T-cell (primary cell): ENCODE measurements around the gene HLA-B. TPM values are rescaled to one million over a fixed set of nuclear protein-coding genes. Genes with fewer than 3 reads are reported as not detected.
"Not testable (repeated sequence)": the region's sequence is repeated elsewhere in the genome, so short reads cannot be mapped to it uniquely, and the experiment has no call there.

Source experiments
- ATAC-seq, 4 experiments: fragments of 200-7000 bp in 3 of 4; fragments of 150-1000 bp in 1 of 4; cut with Tn5 transposase; replicated peaks in 1 of 4; 1 replicate in 3 of 4; 2 replicates in 1 of 4; pipeline ENCODE4 v1.10.0; 2021; ENCODE audit warnings: moderate library complexity in 3 of 4, mild to moderate bottlenecking in 2 of 4, moderate number of reproducible peaks in 1 of 4
- CTCF ChIA-PET, 2 donors: fragments of 300-600 bp; sonication (Branson Sonifier 250); formaldehyde crosslinking; loops; one replicate each; lab custom pipeline; 2022; ENCODE audit warnings: antibody characterized with exemption in 2 of 2; lab: Charles Lee
- POLR2A ChIA-PET, 2 donors: fragments of 300-600 bp; sonication (Branson Sonifier 250); formaldehyde crosslinking; loops; one replicate each; lab custom pipeline; 2022; ENCODE audit warnings: antibody characterized with exemption in 2 of 2; lab: Charles Lee
- DNase-seq, 35 experiments: peaks; one replicate each; pipeline versions ENCODE4 v3.0.0 to v3.0.0-alpha.2; 2013 to 2023
- H3K27ac ChIP-seq: one replicate; pipeline ENCODE4 v1.5.1; 2013; ENCODE audit warnings: low read length
- H3K27me3 ChIP-seq, 2 experiments: replicated peaks in 1 of 2; 1 replicate in 1 of 2; 2 replicates in 1 of 2; pipeline versions ENCODE4 v1.6.1 to v1.7.0; 2013; ENCODE audit warnings: low read length in 1 of 2, mixed read lengths in 1 of 2; ENCODE audit not compliant: control insufficient read depth in 2 of 2, insufficient read depth in 2 of 2; ENCODE audit errors: extremely low read depth in 1 of 2
- H3K36me3 ChIP-seq, 2 donors: 1 replicate in 1 of 2; 2 replicates in 1 of 2; pipeline versions ENCODE4 v1.6.1 to v1.7.0; 2013; ENCODE audit warnings: low read length in 1 of 2; ENCODE audit not compliant: control insufficient read depth in 2 of 2, insufficient read depth in 1 of 2; ENCODE audit errors: extremely low read depth in 1 of 2
- H3K4me1 ChIP-seq, 2 experiments: 1 replicate in 1 of 2; 2 replicates in 1 of 2; pipeline versions ENCODE4 v1.6.1 to v1.7.0; 2013; ENCODE audit warnings: low read length in 2 of 2, mixed read lengths in 1 of 2; ENCODE audit not compliant: insufficient read depth in 2 of 2, control insufficient read depth in 1 of 2; ENCODE audit errors: extremely low read depth in 1 of 2
- H3K4me3 ChIP-seq, 2 donors: 1 replicate in 1 of 2; 2 replicates in 1 of 2; pipeline versions ENCODE4 v1.5.1 to v1.7.0; 2013; ENCODE audit warnings: mild to moderate bottlenecking in 2 of 2, low read length in 1 of 2, moderate library complexity in 1 of 2; ENCODE audit not compliant: control insufficient read depth in 1 of 2; ENCODE audit errors: extremely low read depth in 1 of 2
- H3K9me3 ChIP-seq: 2 replicates; pipeline ENCODE4 v1.7.0; 2013
- H3K27ac Mint-ChIP-seq, 2 donors: one replicate each; pipeline ENCODE4 v1.8.0; 2020 to 2021; ENCODE audit warnings: mild to moderate bottlenecking in 2 of 2, mixed read lengths in 2 of 2
- H3K27me3 Mint-ChIP-seq, 2 donors: one replicate each; pipeline ENCODE4 v1.8.0; 2021 to 2022; ENCODE audit warnings: mixed read lengths in 2 of 2
- H3K36me3 Mint-ChIP-seq: one replicate; pipeline ENCODE4 v1.8.0; 2021; ENCODE audit warnings: mixed read lengths
- H3K4me1 Mint-ChIP-seq, 3 donors: one replicate each; pipeline ENCODE4 v1.8.0; 2020 to 2022; ENCODE audit warnings: mixed read lengths in 3 of 3, mild to moderate bottlenecking in 1 of 3
- H3K4me3 Mint-ChIP-seq, 3 donors: one replicate each; pipeline ENCODE4 v1.8.0; 2020 to 2022; ENCODE audit warnings: mild to moderate bottlenecking in 3 of 3, mixed read lengths in 3 of 3, moderate library complexity in 3 of 3
- H3K9me3 Mint-ChIP-seq, 3 donors: one replicate each; pipeline ENCODE4 v1.8.0; 2020 to 2022; ENCODE audit warnings: mixed read lengths in 3 of 3
- WGBS: methylation state at CpG from one replicate; pipeline ENCODE4 v1.1.5; 2013; ENCODE audit warnings: missing lambda C conversion rate; ENCODE audit not compliant: insufficient coverage; 5-methylcytosine and 5-hydroxymethylcytosine counted together
- total RNA-seq, 35 experiments: library from RNA in 6 of 35; stranded (reverse) in 6 of 35; fragments of 120-200 nt in 1 of 35; gene quantifications; one replicate each; pipeline versions ENCODE4 v1.2.1 to v1.2.4 and lab custom pipeline; 2013 to 2026

HLA-B gene
- total RNA-seq (1,000 to 10,000 TPM; 6,093 to 7,629 (median 6,896) TPM), total RNA-seq (lab: John Stamatoyannopoulos, UW) (2,146 to 5,411 (median 4,257) reads per million in 29 experiments)
- total RNA-seq (2013): 6,357 TPM

GRCh38 chr6:31356946-31357466, at the start of gene HLA-B:
HLA-B (minus strand) TSS chr6:31357179; CDS start chr6:31357158, 21 bp downstream.
- no peaks in the 10 kb centered on the region for H3K27me3 ChIP-seq
- H3K4me3 ChIP-seq: peak within 1 kb of the TSS; percentile 83 to 99
- Mint-ChIP-seq H3K4me3 (peak within 1 kb of the TSS; percentile 96 to 99 (median 99)), H3K27ac (peak within 1 kb of the TSS; percentile 100), H3K4me1 (peaks cover 54 to 67% (median 62%) of the 10 kb centered on the region in 3 donors), H3K9me3 (peaks cover 0 to 3% (median 3%) of the 10 kb centered on the region in 3 donors), H3K36me3 (peaks cover 49% of the 10 kb centered on the region), H3K27me3 (no peaks in the 10 kb centered on the region)
- CTCF ChIA-PET: no interaction called here
- peaks cover 28 to 47% of the 10 kb centered on the region in 2 experiments for H3K4me1 ChIP-seq
- ATAC-seq (peak; percentile 82 to 86 (median 84)), DNase-seq (peak in 34 of 35 experiments; percentile 40 to 98 (median 81))
- peaks cover 2 to 29% of the 10 kb centered on the region in 2 donors for H3K36me3 ChIP-seq
- POLR2A ChIA-PET: interaction anchor here in 1 of 2 donors (0.7 kb wide), 1 partner anchor 147 kb away, joined by 4 read pairs; no protein-coding TSS in a partner anchor
- no peaks in the 10 kb centered on the region for H3K9me3 ChIP-seq
- H3K27ac ChIP-seq: peak within 1 kb of the TSS; percentile 100
- 0% methylated on average over 32 of the region's 39 CpGs for WGBS

- H3K27ac ChIP-seq: no peak overlapping the region
- H3K36me3 ChIP-seq: peaks cover 0 to 4% of the 10 kb centered on the region in 2 donors
- no peak overlapping the region for H3K4me3 ChIP-seq
- ATAC-seq (no peak), DNase-seq (no peak)
- POLR2A ChIA-PET: no interaction called here
- peaks cover 13 to 37% of the 10 kb centered on the region in 2 experiments for H3K4me1 ChIP-seq
- H3K27me3 Mint-ChIP-seq: no peaks in the 10 kb centered on the region
- no CpG with 5 or more reads among the region's 5 CpGs for WGBS
- no peaks in the 10 kb centered on the region for H3K9me3 ChIP-seq
- CTCF ChIA-PET: no interaction called here
- H3K27ac Mint-ChIP-seq: peak overlapping the region in 1 of 2 donors; percentile 47
- H3K27me3 ChIP-seq: no peaks in the 10 kb centered on the region
- H3K4me1 Mint-ChIP-seq: peaks cover 74 to 90% (median 86%) of the 10 kb centered on the region in 3 donors
- H3K36me3 Mint-ChIP-seq: peaks cover 5% of the 10 kb centered on the region
- H3K4me3 Mint-ChIP-seq: peak overlapping the region in 2 of 3 donors; percentile 10 to 22
- no peaks in the 10 kb centered on the region for H3K9me3 Mint-ChIP-seq
These were observed 49.0 kb upstream of the HLA-B start for GRCh38 chr6:31405996-31406395.

GRCh38 chr6:31404061-31404364, 47.0 kb upstream of the HLA-B start:
- CTCF ChIA-PET: interaction anchor here in 1 of 2 donors (0.6 kb wide), 1 partner anchor 725 kb away, joined by 4 read pairs; no protein-coding TSS in a partner anchor
- peak overlapping the region; percentile 81 to 83 for H3K27ac Mint-ChIP-seq
- H3K27ac ChIP-seq: peak overlapping the region; percentile 10
- 41% methylated on average over 6 of the region's 13 CpGs for WGBS
- H3K9me3 ChIP-seq, DNase-seq, H3K27me3 ChIP-seq, ATAC-seq, H3K36me3 Mint-ChIP-seq, H3K36me3 ChIP-seq, H3K9me3 Mint-ChIP-seq, POLR2A ChIA-PET, H3K27me3 Mint-ChIP-seq: not testable (repeated sequence)
- peaks cover 17 to 41% of the 10 kb centered on the region in 2 experiments for H3K4me1 ChIP-seq
- peak overlapping the region; percentile 86 to 97 (median 96) for H3K4me3 Mint-ChIP-seq
- H3K4me1 Mint-ChIP-seq: peaks cover 70 to 90% (median 76%) of the 10 kb centered on the region in 3 donors
- peak overlapping the region; percentile 62 to 74 for H3K4me3 ChIP-seq

- Mint-ChIP-seq H3K36me3 (no peaks in the 10 kb centered on the region), H3K27me3 (no peaks in the 10 kb centered on the region), H3K9me3 (no peaks in the 10 kb centered on the region), H3K4me3 (peak within 1 kb of the TSS; percentile 86 to 97 (median 96)), H3K27ac (peak within 1 kb of the TSS; percentile 89 to 96), H3K4me1 (peaks cover 73 to 91% (median 80%) of the 10 kb centered on the region in 3 donors)
- H3K9me3 ChIP-seq: no peaks in the 10 kb centered on the region
- H3K4me1 ChIP-seq: peaks cover 17 to 43% of the 10 kb centered on the region in 2 experiments
- peak within 1 kb of the TSS; percentile 62 to 74 for H3K4me3 ChIP-seq
- peak in 33 of 35 experiments; percentile 15 to 79 (median 44) for DNase-seq
- no peaks in the 10 kb centered on the region for H3K36me3 ChIP-seq
- peak; percentile 59 to 67 (median 63) for ATAC-seq
- CTCF ChIA-PET: interaction anchor here in 1 of 2 donors (0.9 to 1.4 kb wide), 2 partner anchors 39 to 54 kb away, joined by 3 to 5 read pairs; no protein-coding TSS in a partner anchor
- 2% methylated on average over 58 of the region's 58 CpGs for WGBS
- H3K27me3 ChIP-seq: no peaks in the 10 kb centered on the region
- POLR2A ChIA-PET: interaction anchor here in 1 of 2 donors (0.6 kb wide), 1 partner anchor 59 kb away, joined by 4 read pairs; no protein-coding TSS in a partner anchor
- H3K27ac ChIP-seq: peak within 1 kb of the TSS; percentile 85
These were observed 46.5 kb upstream of the HLA-B start, which contains the start of gene MICA for GRCh38 chr6:31403283-31404060. MICA (plus strand) TSS chr6:31403595; CDS start chr6:31403633, 38 bp downstream.

GRCh38 chr6:31402324-31403282, 45.6 kb upstream of the HLA-B start:
- Histone ChIP-seq H3K9me3 (no peaks in the 10 kb centered on the region), H3K27me3 (no peaks in the 10 kb centered on the region), H3K4me1 (peaks cover 17 to 48% of the 10 kb centered on the region in 2 experiments), H3K27ac (peak overlapping the region; percentile 85), H3K36me3 (no peaks in the 10 kb centered on the region), H3K4me3 (peak overlapping the region; percentile 62 to 74)
- Mint-ChIP-seq H3K36me3 (no peaks in the 10 kb centered on the region), H3K4me1 (peaks cover 71 to 82% (median 79%) of the 10 kb centered on the region in 3 donors), H3K27ac (peak overlapping the region; percentile 89 to 96), H3K27me3 (no peaks in the 10 kb centered on the region), H3K4me3 (peak overlapping the region; percentile 86 to 97 (median 96)), H3K9me3 (no peaks in the 10 kb centered on the region)
- POLR2A ChIA-PET: interaction anchor here (0.6 to 1.5 kb wide), 2 partner anchors 60 kb away, joined by 4 to 5 read pairs; no protein-coding TSS in a partner anchor
- ATAC-seq (peak; percentile 23 to 53 (median 28)), DNase-seq (peak in 26 of 35 experiments; percentile 8 to 64 (median 28))
- CTCF ChIA-PET: interaction anchor here (0.6 to 1.4 kb wide), 4 partner anchors 40 to 94 kb away, joined by 3 to 5 read pairs (median 4); no protein-coding TSS in a partner anchor
- WGBS: 3% methylated on average over 27 of the region's 27 CpGs
